Thymus (tissue), 11 donors: ENCODE results near the gene PMS1. TPM values are rescaled to one million over a fixed set of nuclear protein-coding genes. Genes with fewer than 3 reads are reported as not detected.
"Not testable (repeated sequence)": the region's sequence is repeated elsewhere in the genome, so short reads cannot be mapped to it uniquely, and the experiment has no call there.

Experiments used
- DNase-seq, 9 donors: peaks; one replicate each; pipeline ENCODE4 v3.0.0-alpha.2; 2013; ENCODE audit warnings: low spot score in 9 of 9, low read depth in 6 of 9, missing footprints in 1 of 9
- H3K27ac ChIP-seq, 2 donors: one replicate each; pipeline ENCODE4 v1.5.1; 2013; ENCODE audit warnings: control low read depth in 1 of 2, low read depth in 1 of 2, low read length in 1 of 2, mild to moderate bottlenecking in 1 of 2, moderate library complexity in 1 of 2
- H3K27me3 ChIP-seq, 2 donors: one replicate each; pipeline ENCODE4 v1.5.1; 2013; ENCODE audit warnings: low read length in 1 of 2; ENCODE audit not compliant: control insufficient read depth in 2 of 2, insufficient read depth in 1 of 2
- H3K36me3 ChIP-seq, 2 donors: one replicate each; pipeline ENCODE4 v1.5.1; 2013; ENCODE audit warnings: low read length in 1 of 2, mild to moderate bottlenecking in 1 of 2, moderate library complexity in 1 of 2; ENCODE audit not compliant: control insufficient read depth in 2 of 2, insufficient read depth in 2 of 2
- H3K4me1 ChIP-seq, 2 donors: one replicate each; pipeline ENCODE4 v1.5.1; 2013; ENCODE audit warnings: low read length in 2 of 2; ENCODE audit not compliant: control insufficient read depth in 2 of 2, insufficient read depth in 2 of 2
- H3K4me3 ChIP-seq, 2 donors: one replicate each; pipeline ENCODE4 v1.5.1; 2013; ENCODE audit warnings: low read length in 2 of 2, control low read depth in 1 of 2, mild to moderate bottlenecking in 1 of 2
- H3K9me3 ChIP-seq, 2 donors: one replicate each; pipeline ENCODE4 v1.5.1; 2013; ENCODE audit warnings: low read length in 1 of 2, mild to moderate bottlenecking in 1 of 2; ENCODE audit not compliant: control insufficient read depth in 2 of 2, insufficient read depth in 1 of 2
- WGBS: extraction: QIAGEN DNeasy Blood & Tissue Kit; methylation state at CpG from one replicate; pipeline ENCODE4 v1.1.7; 2013; 5-methylcytosine and 5-hydroxymethylcytosine counted together
- polyA plus RNA-seq: library from polyadenylated mRNA; stranded (reverse); fragments of 200-250 nt; gene quantifications from one replicate; pipeline ENCODE4 v1.2.3, GENCODE V29; 2013
- total RNA-seq: library from RNA; stranded (reverse); fragments of 120-200 nt; gene quantifications from one replicate; pipeline ENCODE4 v1.2.4, GENCODE V29; 2013
- donor health status: healthy.

The PMS1 gene
- total and polyA plus RNA-seq, 2 donors: 22.3 to 22.6 TPM

DNA sequence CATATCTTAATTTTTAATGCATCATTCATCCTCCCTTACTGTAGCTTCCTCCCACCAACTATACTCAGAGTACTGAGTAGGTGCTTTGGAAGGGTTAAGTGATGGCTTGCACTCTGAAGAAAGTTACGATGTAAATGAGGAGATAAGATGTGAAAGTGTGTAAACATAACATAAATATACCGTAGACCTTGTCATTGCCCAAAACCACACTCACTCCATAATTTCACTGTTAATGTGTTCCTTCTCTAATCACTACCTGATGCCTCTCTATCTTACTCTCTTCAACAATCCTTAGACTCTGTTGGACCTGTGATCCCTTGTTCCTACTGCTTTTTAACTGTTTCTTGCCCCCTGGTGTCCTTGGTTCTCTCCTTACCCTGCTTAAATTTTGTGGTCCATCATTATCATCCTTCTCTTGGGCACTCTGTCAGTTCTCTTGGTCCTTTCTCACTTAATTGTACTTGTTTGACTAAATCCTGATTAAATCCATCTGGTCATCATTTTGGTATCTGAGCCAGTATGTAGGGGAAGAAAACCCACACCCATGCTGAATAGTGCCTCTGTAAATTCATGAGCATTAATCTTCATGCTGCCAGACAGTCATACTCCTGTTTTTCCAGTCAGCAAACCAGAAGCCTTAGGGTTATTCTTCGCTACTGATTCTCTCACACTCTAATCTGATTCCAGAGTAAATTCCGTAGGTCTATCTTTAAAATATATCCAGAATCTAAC is 45.0 kb downstream of the PMS1 start:
- WGBS: 99% methylated on average over 4 of the region's 4 CpGs
- Histone ChIP-seq H3K9me3 (no peaks in the 10 kb centered on the region), H3K36me3 (peaks cover 0 to 3% of the 10 kb centered on the region in 2 donors), H3K27ac (no peak overlapping the region), H3K4me1 (no peaks in the 10 kb centered on the region), H3K4me3 (no peak overlapping the region), H3K27me3 (no peaks in the 10 kb centered on the region)
- DNase-seq: no peak

DNA sequence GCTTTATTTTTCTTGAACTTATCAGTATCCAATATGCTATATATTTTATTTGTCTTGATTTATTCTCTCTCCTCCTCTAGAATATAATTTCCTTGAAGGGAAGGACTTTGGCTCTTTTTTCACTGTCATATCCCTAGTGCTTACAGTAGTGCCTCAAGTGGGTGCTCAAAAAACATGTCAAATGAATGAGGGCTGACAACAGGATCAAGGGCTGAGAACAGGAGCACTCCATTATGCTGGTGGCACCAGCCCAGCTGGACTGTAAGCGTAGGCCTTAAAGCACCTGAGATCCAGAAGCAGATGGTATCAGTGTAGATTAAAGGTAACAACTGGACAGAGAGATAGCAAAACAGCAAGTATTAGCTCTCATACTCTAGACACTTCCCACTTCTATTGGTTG is 46.3 kb downstream of the PMS1 start:
- no peak for DNase-seq
- peaks cover 0 to 3% of the 10 kb centered on the region in 2 donors for H3K36me3 ChIP-seq
- H3K4me3 ChIP-seq: no peak overlapping the region
- no peak overlapping the region for H3K27ac ChIP-seq
- H3K9me3 ChIP-seq: no peaks in the 10 kb centered on the region
- H3K27me3 ChIP-seq: no peaks in the 10 kb centered on the region
- 98% methylated on average over 1 of the region's 1 CpG for WGBS
- H3K4me1 ChIP-seq: no peaks in the 10 kb centered on the region

DNA sequence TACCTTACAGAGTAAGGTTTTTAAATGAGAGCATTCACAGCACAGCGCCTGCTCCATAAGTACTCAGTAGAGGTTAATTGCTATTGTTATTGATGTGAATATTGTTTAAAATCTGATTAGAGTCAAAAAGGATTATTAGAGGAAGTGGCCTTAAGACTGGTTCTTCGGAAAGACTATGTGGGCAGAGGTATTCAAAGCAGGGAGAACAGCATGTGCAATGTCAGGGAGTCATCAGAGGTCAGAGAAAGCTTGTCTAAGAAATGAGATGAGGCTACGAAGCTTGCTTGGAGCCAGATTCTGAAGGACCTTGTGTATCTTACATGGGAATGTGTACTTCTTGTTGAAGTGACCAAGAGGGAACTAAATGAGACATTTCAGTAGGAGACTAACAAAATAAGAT is 49.8 kb downstream of the PMS1 start:
- WGBS: 97% methylated on average over 3 of the region's 3 CpGs
- DNase-seq: no peak
- no peaks in the 10 kb centered on the region for H3K9me3 ChIP-seq
- peaks cover 0 to under 1% of the 10 kb centered on the region in 2 donors for H3K36me3 ChIP-seq
- no peaks in the 10 kb centered on the region for H3K4me1 ChIP-seq
- H3K4me3 ChIP-seq: no peak overlapping the region
- H3K27ac ChIP-seq: no peak overlapping the region
- no peaks in the 10 kb centered on the region for H3K27me3 ChIP-seq

DNA sequence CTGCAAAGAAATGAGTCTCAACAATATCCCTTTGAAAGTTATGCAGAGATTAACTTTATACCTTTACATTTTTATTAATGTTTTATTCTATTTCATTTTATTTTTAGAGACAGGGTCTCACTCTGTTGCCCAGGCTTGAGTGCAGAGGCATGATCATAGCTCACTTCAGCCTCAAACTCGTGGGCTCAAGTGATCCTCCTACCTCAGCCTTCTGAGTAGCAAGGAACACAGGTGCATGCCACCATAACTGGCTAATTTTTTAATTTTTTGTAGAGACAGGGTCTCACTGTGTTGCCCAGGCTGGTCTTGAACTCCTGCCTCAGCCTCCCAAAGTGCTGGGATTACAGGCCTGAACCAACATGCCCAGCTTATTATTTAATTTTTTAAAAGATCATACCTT is 50.4 kb downstream of the PMS1 start:
- not testable (repeated sequence) for H3K36me3 ChIP-seq, DNase-seq, H3K27me3 ChIP-seq, H3K27ac ChIP-seq, H3K4me3 ChIP-seq, H3K4me1 ChIP-seq, H3K9me3 ChIP-seq
- WGBS: 100% methylated on average over 1 of the region's 1 CpG

DNA sequence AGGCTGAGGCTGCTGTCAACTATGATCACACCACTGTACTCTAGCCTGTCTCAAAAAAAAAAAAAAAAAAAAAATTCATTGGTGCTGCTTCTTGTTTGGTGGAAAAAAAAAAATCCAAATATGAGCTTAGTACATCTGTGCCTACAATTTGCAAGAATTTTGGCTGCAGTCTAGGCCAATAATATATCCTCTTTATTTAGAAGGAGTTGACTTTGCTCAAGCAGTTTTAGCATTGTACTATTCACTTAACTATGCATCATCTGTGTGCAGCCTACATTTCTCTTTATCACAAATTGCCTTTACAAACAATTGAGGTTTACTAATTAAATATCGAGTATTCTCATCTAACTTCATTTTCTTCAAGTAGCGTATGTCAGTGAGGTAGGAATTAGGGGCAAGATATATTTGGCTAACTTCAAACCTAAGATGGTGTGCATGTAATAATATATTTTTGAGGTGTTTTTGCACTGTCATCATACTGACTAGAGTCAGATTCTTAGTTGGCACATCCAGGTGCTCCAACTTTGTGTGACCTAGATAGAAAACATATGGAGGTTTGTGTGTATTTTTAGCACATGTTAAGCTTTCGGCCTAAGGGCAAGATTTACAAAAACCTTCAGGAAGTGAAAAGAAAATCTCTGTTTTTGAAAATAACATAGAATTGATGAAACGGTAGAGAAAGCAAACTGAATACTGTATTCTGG is 51.8 kb downstream of the PMS1 start:
- no peak overlapping the region for H3K4me3 ChIP-seq
- H3K36me3 ChIP-seq: no peaks in the 10 kb centered on the region
- H3K27ac ChIP-seq: no peak overlapping the region
- H3K4me1 ChIP-seq: no peaks in the 10 kb centered on the region
- no peaks in the 10 kb centered on the region for H3K27me3 ChIP-seq
- no peaks in the 10 kb centered on the region for H3K9me3 ChIP-seq
- WGBS: 95% methylated on average over 4 of the region's 4 CpGs
- DNase-seq: no peak

DNA sequence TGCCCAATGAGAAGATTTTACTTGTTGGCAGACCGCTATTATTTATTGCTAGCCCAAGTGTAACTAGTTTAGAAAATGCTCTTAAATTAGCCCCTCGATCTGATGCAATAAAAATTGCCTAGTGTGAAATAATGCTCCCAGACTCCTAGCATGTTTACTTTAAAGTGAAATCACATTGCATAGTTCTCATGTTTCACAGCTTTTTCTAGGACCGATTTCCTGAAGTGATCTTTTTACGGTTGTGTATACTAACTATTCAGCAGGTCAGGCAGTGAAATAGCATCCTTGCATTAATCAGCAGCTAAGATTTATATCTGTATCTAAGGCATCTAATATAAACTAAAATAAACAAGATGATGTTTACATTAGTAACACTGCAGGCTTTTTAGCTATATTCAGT is 52.4 kb downstream of the PMS1 start:
- Histone ChIP-seq H3K27ac (no peak overlapping the region), H3K36me3 (no peaks in the 10 kb centered on the region), H3K4me3 (no peak overlapping the region), H3K27me3 (no peaks in the 10 kb centered on the region), H3K4me1 (no peaks in the 10 kb centered on the region), H3K9me3 (no peaks in the 10 kb centered on the region)
- no peak for DNase-seq
- 96% methylated on average over 4 of the region's 4 CpGs for WGBS

DNA sequence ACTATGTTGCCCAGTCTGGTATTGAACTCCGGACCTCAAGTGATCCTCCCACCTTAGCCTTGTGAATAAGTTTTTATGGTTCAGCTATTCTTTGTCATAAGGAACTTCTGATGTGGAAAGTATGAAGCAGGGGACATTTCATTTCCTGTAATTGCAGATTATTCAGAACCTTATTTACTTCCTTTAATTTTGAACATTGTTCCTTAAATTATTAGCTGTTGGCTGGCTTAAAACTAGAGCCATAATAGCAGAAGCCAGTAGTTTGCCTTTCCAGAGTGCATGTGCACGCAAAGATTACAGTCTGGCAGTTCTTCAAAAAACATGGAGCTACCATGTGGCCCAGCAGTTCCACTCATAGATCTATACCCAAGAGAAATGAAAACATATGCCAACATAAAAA is 53.1 kb downstream of the PMS1 start:
- no peaks in the 10 kb centered on the region for H3K9me3 ChIP-seq
- no peaks in the 10 kb centered on the region for H3K27me3 ChIP-seq
- H3K4me3 ChIP-seq: no peak overlapping the region
- H3K4me1 ChIP-seq: no peaks in the 10 kb centered on the region
- peaks cover 0 to 5% of the 10 kb centered on the region in 2 donors for H3K36me3 ChIP-seq
- no peak overlapping the region for H3K27ac ChIP-seq
- 96% methylated on average over 2 of the region's 2 CpGs for WGBS
- no peak for DNase-seq

DNA sequence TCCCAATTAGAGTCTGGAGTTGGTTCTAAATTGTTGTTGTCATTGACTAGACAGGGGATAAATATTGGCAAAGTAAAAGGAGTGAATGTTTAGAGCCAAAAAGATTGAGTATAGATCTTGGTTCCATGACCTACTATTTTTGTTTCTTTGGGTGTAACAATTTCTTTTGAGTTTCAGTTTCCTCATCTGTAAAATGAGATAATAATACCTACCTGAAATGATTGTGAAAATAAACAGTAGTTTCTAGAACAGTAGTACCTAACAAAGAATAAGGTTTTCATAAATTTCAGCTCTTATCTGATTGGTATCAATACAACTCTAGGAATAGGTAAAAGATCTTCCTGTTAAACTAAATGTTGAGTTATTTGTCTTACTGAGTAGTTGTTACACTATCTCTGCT is 56.8 kb downstream of the PMS1 start:
- no peak for DNase-seq
- Histone ChIP-seq H3K9me3 (no peaks in the 10 kb centered on the region), H3K4me1 (no peaks in the 10 kb centered on the region), H3K27ac (no peak overlapping the region), H3K4me3 (no peak overlapping the region), H3K36me3 (peaks cover 0 to 8% of the 10 kb centered on the region in 2 donors), H3K27me3 (no peaks in the 10 kb centered on the region)

DNA sequence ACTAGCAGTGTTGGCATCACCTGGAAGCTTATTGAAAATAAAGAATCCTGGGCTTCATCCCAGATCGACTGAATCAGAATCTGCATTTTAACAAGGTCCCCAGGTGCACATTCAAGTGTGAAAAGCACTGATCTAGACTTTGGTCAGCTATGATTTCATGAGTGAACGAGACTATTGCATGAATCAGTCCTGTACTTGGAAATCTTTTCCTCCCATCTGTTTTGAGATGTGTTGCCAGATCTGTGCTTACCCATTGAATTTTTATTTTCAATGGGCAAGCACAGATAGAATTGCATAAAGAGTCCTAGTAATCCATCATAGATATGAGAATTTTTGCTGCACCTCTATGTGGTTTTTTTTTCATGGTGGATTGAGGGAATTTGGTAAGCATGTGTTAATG is 64.0 kb downstream of the PMS1 start:
- Histone ChIP-seq H3K4me3 (no peak overlapping the region), H3K27me3 (no peaks in the 10 kb centered on the region), H3K27ac (no peak overlapping the region), H3K9me3 (no peaks in the 10 kb centered on the region), H3K36me3 (peaks cover 0 to 10% of the 10 kb centered on the region in 2 donors), H3K4me1 (no peaks in the 10 kb centered on the region)
- no peak for DNase-seq
- 98% methylated on average over 2 of the region's 2 CpGs for WGBS
